HEK293T (cell line): ENCODE data around the gene FAP.

Source experiments
- ARNT ChIP-seq: fragments of 450-650 bp; IDR thresholded peaks from 2 replicates; pipeline ENCODE4 v1.6.1; 2017; ENCODE audit warnings: mild to moderate bottlenecking
- FOXM1 ChIP-seq: fragments of 450-650 bp; IDR thresholded peaks from 2 replicates; pipeline ENCODE4 v1.6.1; 2017; ENCODE audit warnings: mild to moderate bottlenecking, borderline replicate concordance

DNA sequence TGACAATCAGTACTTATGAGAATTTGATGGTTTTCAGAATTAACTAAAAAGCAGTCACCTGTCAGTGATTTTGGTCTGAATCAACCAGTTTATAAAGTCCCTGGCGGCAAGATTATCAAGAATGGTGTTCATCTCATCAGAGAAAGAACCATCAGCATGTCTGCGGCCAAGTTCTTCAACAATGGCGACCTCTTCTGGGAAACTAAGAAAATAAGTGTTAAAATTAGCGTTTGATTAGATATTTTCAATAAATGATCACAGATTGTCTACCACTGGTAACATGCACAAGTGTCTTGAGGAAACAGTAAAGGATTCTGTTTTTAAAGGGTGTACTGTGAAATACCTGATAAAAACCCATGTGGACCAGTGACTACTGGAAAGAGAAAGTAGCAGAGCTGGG, 99.3 kb downstream of the FAP start:
- no peak for TF ChIP-seq FOXM1
- TF ChIP-seq ARNT, result no peak
